ENCODE measurements around the gene ELOF1.

ELOF1 gene

DNA sequence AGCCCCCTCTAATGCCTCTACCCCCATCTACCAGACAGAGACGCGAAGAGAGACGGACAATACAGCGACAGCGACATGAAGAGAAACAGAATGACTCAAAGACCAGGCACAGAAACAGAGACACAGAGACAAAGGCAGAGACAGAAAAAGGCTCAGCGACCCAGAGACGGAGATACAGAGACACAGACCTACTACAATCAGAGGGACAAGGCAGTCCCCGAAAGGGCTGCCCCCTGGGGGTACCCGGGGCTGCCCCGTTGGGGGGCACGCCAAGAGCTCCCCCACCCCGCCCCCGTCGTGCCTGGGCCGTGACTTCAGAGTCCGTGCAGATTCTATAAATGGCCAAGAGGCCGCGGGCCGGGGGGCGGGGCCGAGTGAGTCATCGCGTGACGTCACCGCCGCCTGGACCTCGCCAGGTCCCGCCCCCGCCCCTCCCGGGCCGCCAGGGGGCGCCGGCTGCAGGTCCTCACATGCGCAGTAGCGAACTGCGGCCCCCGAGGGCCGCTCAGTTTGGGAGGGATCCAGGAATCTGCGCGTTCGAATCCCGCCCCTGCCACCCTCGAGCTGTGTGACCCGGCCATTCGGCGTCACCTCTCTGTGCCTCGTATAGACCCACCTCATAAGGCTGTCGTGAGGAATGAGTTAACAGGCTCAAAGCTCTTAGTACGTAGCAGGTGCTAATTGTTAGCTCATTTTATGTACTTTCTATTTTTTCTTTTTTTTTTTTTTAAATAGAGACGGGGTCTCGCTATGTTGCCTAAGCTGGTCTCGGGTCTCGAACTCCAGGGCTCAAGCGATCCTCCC is 23.0 kb downstream of the ELOF1 start:
- peak; percentile 25 to 93 (median 79) for DNase-seq

DNA sequence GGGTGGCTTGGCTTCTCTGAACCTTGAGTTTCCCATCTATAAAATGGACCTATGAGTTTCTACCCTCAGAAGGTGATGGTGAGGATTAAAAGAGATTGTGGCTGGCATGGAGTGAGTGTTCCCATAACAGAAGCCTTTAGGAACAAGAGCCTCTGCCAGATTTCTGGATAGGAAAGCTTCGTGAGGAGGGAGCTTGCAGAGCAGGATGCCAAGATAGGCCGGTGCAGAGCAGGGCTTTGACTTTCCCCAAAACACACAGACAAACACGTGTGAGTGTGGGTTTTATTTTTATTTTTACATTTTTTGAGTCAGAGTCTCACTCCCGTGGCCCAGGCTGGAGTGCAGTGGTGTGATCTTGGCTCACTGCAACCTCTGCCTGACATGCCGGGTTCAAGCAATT is 24.1 kb downstream of the ELOF1 start:
- DNase-seq: no peak

GRCh38 chr19:11534538-11534937 is 24.5 kb downstream of the ELOF1 start:
- no peak for DNase-seq

GRCh38 chr19:11530432-11530831 is 28.6 kb downstream of the ELOF1 start:
- DNase-seq: peak; percentile 24 to 95 (median 82)

DNA sequence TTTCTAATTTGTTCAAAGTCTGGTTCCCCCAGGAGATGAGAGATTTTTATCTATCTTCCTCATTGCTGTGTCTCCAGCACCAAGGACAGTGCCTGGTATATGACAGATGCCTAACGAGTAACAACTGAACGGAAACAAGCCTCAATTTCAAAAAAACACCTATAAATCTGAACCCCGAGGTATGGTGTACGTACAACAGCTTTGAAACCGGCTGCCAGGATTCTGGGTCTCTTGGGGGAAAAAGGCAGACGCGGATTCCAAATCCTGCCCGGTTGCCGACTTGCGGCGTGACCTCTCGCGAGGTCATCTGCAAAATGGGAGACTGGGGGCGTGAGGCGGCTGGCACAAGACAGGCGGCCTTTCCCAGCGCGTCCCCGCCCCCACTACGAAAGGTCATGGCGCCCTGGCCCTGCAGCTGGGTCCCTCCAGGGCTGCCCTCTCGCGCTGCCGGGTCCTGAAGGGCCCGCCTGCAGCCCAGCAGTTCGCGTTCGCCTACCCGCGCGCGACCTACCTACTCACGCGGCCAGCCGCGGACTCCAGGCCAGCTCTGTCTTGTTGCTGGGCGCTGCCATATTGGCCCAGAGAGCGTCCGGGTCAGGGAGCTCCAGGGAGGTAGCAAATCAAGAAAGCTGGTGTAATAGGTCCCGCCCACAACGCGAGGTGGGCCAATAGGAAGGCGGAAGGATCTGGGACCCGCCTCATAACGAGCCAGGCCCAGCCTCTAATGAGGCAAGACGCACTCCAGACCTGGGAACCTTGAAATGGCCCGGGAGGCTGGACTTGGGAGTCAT is 30.3 kb downstream of the ELOF1 start, which contains the start of gene ECSIT:
Gene ECSIT (minus strand): TSS at position 584 of the 791 bp plus-strand sequence. CDS start 9,964 bp downstream, outside the sequence.
- peak; percentile 51 to 98 (median 91) for DNase-seq

DNA sequence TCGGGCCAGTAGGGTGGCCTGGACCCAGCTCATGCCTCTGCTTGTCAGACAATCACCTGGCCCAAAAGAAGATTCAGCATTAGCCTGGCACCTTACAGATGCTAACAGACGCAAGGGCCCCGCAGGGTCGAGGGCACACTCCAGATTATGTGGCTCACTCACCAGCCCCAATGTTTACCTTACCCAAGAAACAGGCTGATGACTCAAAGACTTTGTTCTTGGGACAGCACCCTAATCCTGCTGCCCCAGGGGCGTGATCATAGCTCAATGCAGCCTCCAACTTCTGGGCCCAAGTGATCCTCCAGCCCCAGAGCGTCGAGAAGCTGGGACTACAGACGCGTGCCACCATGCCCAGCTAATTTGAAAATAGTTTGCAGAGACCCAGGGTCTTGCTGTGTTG is 39.9 kb downstream of the ELOF1 start:
- DNase-seq: no peak

GRCh38 chr19:11513946-11514345 is 45.1 kb downstream of the ELOF1 start:
- no peak for DNase-seq

GRCh38 chr19:11510444-11510843 is 48.6 kb downstream of the ELOF1 start:
- DNase-seq: no peak

GRCh38 chr19:11507370-11508078 is 51.5 kb downstream of the ELOF1 start:
- no peak for DNase-seq

DNA sequence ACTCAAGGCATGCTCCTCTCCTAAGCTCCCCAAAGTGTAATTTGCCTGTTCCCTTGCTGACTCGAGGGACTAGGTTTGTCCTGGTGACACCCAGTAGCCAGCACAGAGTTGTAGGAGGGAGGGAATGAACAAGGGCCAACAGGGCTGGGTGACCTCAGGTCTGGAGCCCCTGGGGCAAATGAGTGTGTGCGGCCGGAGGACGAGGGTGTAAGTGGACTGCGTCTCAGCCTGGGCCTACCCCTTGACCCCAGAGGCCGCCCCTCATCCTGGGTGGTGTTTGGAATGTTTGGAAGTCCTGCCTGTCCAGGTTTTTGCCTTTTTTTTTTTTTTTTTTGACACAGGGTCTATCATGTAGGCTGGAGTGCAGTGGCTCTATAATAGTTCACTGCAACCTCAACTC is 52.1 kb downstream of the ELOF1 start:
- DNase-seq: no peak

DNA sequence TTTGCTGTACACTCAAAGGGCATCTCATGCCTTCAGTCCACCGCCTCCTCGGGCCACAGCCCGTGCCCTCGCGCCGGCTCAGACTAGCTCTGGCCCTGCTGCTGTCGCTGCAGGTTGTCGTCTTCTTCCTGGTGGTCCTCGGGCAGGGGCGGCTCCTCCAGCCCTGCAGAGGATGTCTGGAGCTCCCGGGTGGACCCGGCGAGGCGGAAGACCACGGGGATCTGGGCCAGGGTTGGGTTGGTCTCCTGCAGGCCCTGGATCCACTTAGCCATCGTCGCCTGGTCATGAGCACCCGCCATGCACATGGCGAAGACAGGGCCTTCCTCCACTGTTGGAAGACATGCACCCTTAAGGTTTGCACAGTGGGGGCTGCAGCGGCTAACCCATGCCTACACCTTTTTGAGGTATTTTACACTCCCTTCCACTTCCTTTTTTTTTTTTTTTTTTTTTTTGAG is 52.9 kb downstream of the ELOF1 start:
- peak in 9 of 51 donors; percentile 57 to 80 (median 65) for DNase-seq

- DNase-seq: peak; percentile 56 to 95 (median 88)
These were observed 53.4 kb downstream of the ELOF1 start, which contains the start of gene ZNF653 for GRCh38 chr19:11505504-11506100. Gene ZNF653 (minus strand): TSS chr19:11505839. CDS start chr19:11505786, 53 bp downstream.

DNA sequence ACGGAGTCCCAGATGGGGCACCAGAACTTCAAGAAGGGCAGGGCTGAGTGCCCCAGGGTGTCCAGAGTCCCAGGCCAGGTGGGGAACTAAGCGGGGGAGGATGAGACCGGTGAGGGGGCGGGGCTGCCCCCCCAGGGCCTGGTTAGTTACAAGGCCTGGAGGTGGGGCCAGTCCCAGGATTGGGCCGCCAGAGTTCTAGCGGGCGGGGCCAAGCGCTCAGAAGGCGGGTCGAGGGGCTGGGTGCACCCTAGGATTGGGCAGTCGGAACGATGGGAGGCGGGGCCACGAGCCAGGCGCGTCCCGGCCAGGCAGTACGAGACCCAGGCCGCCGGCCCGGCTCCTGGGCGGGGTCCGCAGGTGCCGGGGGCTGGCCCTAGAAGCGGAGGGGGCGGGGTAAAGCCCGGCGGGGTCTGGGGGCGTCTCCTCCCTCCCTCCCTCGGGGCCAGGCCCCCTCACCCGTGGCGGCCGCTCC is 54.0 kb downstream of the ELOF1 start:
- peak; percentile 55 to 97 (median 92) for DNase-seq

- no peak for DNase-seq
These were observed 54.5 kb downstream of the ELOF1 start for GRCh38 chr19:11504502-11505031.

Data from hypothalamus (tissue), 51 donors.